ENCODE data around the gene WEE1.

DNA sequence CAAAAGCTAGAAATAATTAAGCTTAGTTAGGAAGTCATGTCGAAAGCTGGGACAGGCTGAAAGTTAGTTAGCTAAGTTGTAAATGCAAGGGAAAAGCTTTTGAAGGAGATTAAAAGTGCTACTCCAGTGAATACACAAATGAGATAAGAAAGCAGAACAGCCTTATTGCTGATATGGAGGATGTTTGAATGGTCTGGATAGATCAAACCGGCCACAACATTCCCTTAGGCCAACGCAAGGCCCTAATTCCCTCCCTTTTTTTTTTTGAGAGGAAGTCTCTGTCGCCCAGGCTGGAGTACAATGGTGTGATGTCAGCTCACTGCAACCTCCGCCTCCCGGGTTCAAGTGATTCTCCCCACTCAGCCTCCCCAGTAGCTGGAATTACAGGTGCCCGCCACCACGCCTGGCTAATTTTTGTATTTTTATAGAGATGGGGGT, 23.3 kb upstream of the WEE1 start:
- TF ChIP-seq, protein P1, sequence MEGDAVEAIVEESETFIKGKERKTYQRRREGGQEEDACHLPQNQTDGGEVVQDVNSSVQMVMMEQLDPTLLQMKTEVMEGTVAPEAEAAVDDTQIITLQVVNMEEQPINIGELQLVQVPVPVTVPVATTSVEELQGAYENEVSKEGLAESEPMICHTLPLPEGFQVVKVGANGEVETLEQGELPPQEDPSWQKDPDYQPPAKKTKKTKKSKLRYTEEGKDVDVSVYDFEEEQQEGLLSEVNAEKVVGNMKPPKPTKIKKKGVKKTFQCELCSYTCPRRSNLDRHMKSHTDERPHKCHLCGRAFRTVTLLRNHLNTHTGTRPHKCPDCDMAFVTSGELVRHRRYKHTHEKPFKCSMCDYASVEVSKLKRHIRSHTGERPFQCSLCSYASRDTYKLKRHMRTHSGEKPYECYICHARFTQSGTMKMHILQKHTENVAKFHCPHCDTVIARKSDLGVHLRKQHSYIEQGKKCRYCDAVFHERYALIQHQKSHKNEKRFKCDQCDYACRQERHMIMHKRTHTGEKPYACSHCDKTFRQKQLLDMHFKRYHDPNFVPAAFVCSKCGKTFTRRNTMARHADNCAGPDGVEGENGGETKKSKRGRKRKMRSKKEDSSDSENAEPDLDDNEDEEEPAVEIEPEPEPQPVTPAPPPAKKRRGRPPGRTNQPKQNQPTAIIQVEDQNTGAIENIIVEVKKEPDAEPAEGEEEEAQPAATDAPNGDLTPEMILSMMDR (conservative IDR thresholded peaks at IDR 0.05; ENCODE audit: low read depth, low read length), result no peak
- no peak for TF ChIP-seq EZH2 (IDR thresholded peaks at IDR 0.05; ENCODE audit: borderline replicate concordance, low read depth, low read length, poor library complexity, severe bottlenecking)
